Measurements from ENCODE around the gene HNRNPA3. TPM values are rescaled to one million over a fixed set of nuclear protein-coding genes. Genes with fewer than 3 reads are reported as not detected.

HNRNPA3 gene
- total RNA-seq, 2 experiments from 2014 or later, result 292 to 308 TPM

DNA sequence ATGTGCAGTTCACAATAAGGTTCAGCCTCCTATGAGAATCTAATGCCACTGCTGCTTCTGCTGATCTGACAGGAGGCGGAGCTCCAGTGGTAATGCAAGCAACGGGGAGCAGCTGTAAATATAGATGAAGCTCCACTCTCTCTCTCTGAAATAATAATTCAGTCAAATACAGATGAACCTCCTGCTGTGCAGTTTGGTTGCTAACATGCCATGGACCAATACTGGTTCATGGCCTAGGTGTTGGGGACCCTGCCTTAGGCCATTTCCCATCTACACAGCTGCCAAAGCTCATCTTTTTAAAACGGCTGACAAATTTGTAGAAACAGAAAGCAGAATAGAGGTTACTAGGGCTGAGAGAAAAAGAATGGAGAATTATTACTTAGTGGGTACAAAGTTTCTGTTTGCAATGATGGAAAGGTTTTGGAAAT lies 10.7 kb upstream of the HNRNPA3 start:
- intact Hi-C loops (cut with micrococcal nuclease), result no loop called here
- Mint-ChIP-seq H3K36me3 (ENCODE audit: low read depth) (no peaks in the 10 kb centered on the region), H3K27ac (no peak overlapping the region), H3K27me3 (no peaks in the 10 kb centered on the region), H3K9me3 (no peaks in the 10 kb centered on the region), H3K4me3 (no peak overlapping the region), H3K4me1 (ENCODE audit: low read depth) (peaks cover 5% of the 10 kb centered on the region)
- no peak for TF ChIP-seq CTCF (IDR thresholded peaks at IDR 0.05)
- ChIA-PET CTCF (interaction anchor here (0.6 to 3.6 kb wide), 5 partner anchors 36 to 550 kb away, joined by 3 to 17 read pairs (median 4); no protein-coding TSS in a partner anchor), POLR2A (interaction anchor here (0.8 to 1.0 kb wide), 2 partner anchors 23 to 190 kb away, joined by 3 read pairs; no protein-coding TSS in a partner anchor)
- no peak for ATAC-seq
- no peak for DNase-seq

DNA sequence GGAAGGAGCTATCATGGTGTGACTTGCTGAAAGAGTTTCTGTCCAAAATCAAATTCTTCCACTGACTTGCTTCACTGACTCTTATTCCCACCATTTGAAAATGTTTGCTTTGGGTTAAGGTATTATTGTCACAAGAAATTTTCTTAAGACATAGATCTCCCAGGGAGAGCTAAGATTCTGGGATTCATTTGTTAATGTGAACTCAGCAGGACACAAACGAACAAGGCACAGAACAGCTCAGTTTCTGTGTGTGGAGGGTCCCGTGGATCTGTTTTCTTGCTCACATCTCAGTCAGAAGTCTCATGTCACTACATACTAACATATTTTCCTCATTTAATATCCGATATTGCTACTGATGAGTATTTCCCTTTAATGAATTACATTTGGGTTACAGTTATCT lies 8.2 kb upstream of the HNRNPA3 start:
- H3K27me3 Mint-ChIP-seq, result no peaks in the 10 kb centered on the region
- peaks cover 5% of the 10 kb centered on the region for H3K36me3 Mint-ChIP-seq (ENCODE audit: low read depth)
- no peak overlapping the region for H3K27ac Mint-ChIP-seq
- ChIA-PET POLR2A (no interaction called here), CTCF (interaction anchor here (0.6 to 1.3 kb wide), 3 partner anchors 38 to 126 kb away, joined by 3 to 4 read pairs (median 3); no protein-coding TSS in a partner anchor)
- peaks cover 13% of the 10 kb centered on the region for H3K4me1 Mint-ChIP-seq (ENCODE audit: low read depth)
- no peaks in the 10 kb centered on the region for H3K9me3 Mint-ChIP-seq
- DNase-seq (no peak), ATAC-seq (no peak)
- no peak overlapping the region for H3K4me3 Mint-ChIP-seq
- no peak for TF ChIP-seq CTCF (IDR thresholded peaks at IDR 0.05)
- intact Hi-C loops (cut with micrococcal nuclease), result no loop called here

DNA sequence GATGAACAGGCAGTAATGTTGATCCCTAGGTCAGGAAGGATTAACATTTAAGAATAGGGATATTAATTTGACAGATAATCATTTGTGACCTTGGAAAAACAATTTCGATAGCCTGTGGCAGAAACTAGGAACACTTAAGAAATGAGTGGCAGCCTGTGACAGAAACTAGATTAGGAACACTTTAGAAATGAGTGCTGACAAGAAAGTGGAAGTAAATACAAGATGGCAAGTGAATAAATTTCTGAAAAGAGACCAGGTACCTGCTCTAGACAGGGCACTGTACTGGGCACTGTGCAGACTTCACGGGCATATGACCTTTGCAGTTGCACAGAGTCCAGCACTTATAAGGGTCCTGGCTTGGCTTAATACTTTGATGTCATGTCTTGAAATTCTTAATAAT lies 5.5 kb upstream of the HNRNPA3 start:
- H3K4me1 Mint-ChIP-seq (ENCODE audit: low read depth), result peaks cover 21% of the 10 kb centered on the region
- ChIA-PET POLR2A (no interaction called here), CTCF (no interaction called here)
- intact Hi-C loops (cut with micrococcal nuclease), result no loop called here
- peaks cover 13% of the 10 kb centered on the region for H3K36me3 Mint-ChIP-seq (ENCODE audit: low read depth)
- H3K9me3 Mint-ChIP-seq, result no peaks in the 10 kb centered on the region
- DNase-seq (no peak), ATAC-seq (peak; percentile 38)
- H3K27ac Mint-ChIP-seq, result peak overlapping the region; percentile 56
- no peak overlapping the region for H3K4me3 Mint-ChIP-seq
- no peaks in the 10 kb centered on the region for H3K27me3 Mint-ChIP-seq
- no peak for TF ChIP-seq CTCF (IDR thresholded peaks at IDR 0.05)

- DNase-seq, result no peak
- Mint-ChIP-seq H3K27me3 (no peaks in the 10 kb centered on the region), H3K27ac (peak overlapping the region; percentile 98), H3K4me1 (ENCODE audit: low read depth) (peaks cover 33% of the 10 kb centered on the region), H3K36me3 (ENCODE audit: low read depth) (peaks cover 44% of the 10 kb centered on the region), H3K4me3 (peak overlapping the region; percentile 88), H3K9me3 (no peaks in the 10 kb centered on the region)
- no peak for TF ChIP-seq CTCF (IDR thresholded peaks at IDR 0.05)
- ATAC-seq, result no peak
- ChIA-PET CTCF (interaction anchor here (1.1 to 1.7 kb wide), 5 partner anchors 13 to 53 kb away, joined by 3 to 15 read pairs (median 8); partner anchors contain the start of gene NFE2L2), POLR2A (interaction anchor here (0.6 to 1.9 kb wide), 15 partner anchors 11 to 104 kb away, joined by 3 to 54 read pairs (median 4); partner anchors contain the start of gene NFE2L2)
- intact Hi-C loops (cut with micrococcal nuclease), result loop anchor here (1.0 kb wide), 1 partner anchor 45 kb away; no protein-coding TSS in a partner anchor
Observed at GRCh38 chr2:177211169-177211568, 1.4 kb upstream of the HNRNPA3 start.

GRCh38 chr2:177211576-177212105 lies 953 bp upstream of the HNRNPA3 start:
- ATAC-seq (no peak), DNase-seq (no peak)
- no peak for TF ChIP-seq CTCF (IDR thresholded peaks at IDR 0.05)
- Mint-ChIP-seq H3K9me3 (no peaks in the 10 kb centered on the region), H3K36me3 (ENCODE audit: low read depth) (peaks cover 49% of the 10 kb centered on the region), H3K4me1 (ENCODE audit: low read depth) (peaks cover 35% of the 10 kb centered on the region), H3K27ac (peak overlapping the region; percentile 98), H3K4me3 (peak overlapping the region; percentile 88), H3K27me3 (no peaks in the 10 kb centered on the region)
- POLR2A ChIA-PET, result interaction anchor here (0.6 to 1.9 kb wide), 16 partner anchors 10 to 103 kb away, joined by 3 to 54 read pairs (median 4); partner anchors contain the start of gene NFE2L2
- intact Hi-C loops (cut with micrococcal nuclease), result loop anchor here (1.0 to 2.0 kb wide), 2 partner anchors 45 to 53 kb away; partner anchors contain the start of gene NFE2L2
- CTCF ChIA-PET, result interaction anchor here (1.0 to 1.7 kb wide), 4 partner anchors 13 to 53 kb away, joined by 3 to 15 read pairs (median 9); partner anchors contain the start of gene NFE2L2

Data from activated CD8-positive, alpha-beta T cell treated with anti-CD3 and anti-CD28 coated beads for 36 hours (primary cell).